Mucosa of descending colon (tissue), 3 donors: ENCODE results near the gene NPNT. TPM values are rescaled to one million over a fixed set of nuclear protein-coding genes. Genes with fewer than 3 reads are reported as not detected.

Experiments
- ATAC-seq: fragments of 200-7000 bp; cut with Tn5 transposase; one replicate; pipeline ENCODE4 v1.9.1; 2020; ENCODE audit warnings: mild to moderate bottlenecking, moderate library complexity
- DNase-seq, 3 donors: peaks; one replicate each; pipeline ENCODE4 v3.0.0-alpha.2; 2020
- H3K36me3 ChIP-seq: fragments of 200-600 bp; one replicate; pipeline ENCODE4 v1.8.0; 2021; ENCODE audit warnings: low read depth, mild to moderate bottlenecking
- H3K4me1 ChIP-seq: fragments of 200-600 bp; one replicate; pipeline ENCODE4 v1.8.0; 2021; ENCODE audit warnings: low read depth, mild to moderate bottlenecking
- H3K4me3 ChIP-seq: fragments of 200-600 bp; one replicate; pipeline ENCODE4 v1.8.0; 2021; ENCODE audit warnings: mild to moderate bottlenecking
- H3K9me3 ChIP-seq: fragments of 200-600 bp; one replicate; pipeline ENCODE4 v1.8.0; 2021; ENCODE audit warnings: mild to moderate bottlenecking
- intact Hi-C, 2 donors: fragments of 100-400 bp; cut with DNase I in 1 of 2; cut with micrococcal nuclease in 1 of 2; formaldehyde crosslinking; loops; one replicate each; pipeline versions ENCODE4 v1.11.0 to v1.11.1; 2022; cut with DNase I, micrococcal nuclease
- total RNA-seq, 3 donors: library from RNA; stranded (reverse); fragmentation: NEBNext Ultra II Directional in 2 of 3; extraction: Animal tissue kit (Norgen Biotek cat#: 25700) in 2 of 3; gene quantifications; one replicate each; pipeline versions ENCODE4 v1.2.1 to v1.2.4, GENCODE V29; 2021 to 2023
- TF ChIP-seq, protein P1 (sequence below): fragments of 200-600 bp; IDR thresholded peaks from one replicate; pipeline ENCODE4 v1.8.0; 2022; ENCODE audit warnings: antibody characterized with exemption, mild to moderate bottlenecking
- donor health status: DM: no; HTN: no; CAD: no; lungs with moderate emphysema.
- donor health status: DM: no; HTN: no; CAD: no.
- donor health status: DM: no; HTN: yes; CAD: no.

NPNT gene
- total RNA-seq, 3 donors from 2014 or later: 16.9 to 29.6 (median 26.3) TPM

DNA sequence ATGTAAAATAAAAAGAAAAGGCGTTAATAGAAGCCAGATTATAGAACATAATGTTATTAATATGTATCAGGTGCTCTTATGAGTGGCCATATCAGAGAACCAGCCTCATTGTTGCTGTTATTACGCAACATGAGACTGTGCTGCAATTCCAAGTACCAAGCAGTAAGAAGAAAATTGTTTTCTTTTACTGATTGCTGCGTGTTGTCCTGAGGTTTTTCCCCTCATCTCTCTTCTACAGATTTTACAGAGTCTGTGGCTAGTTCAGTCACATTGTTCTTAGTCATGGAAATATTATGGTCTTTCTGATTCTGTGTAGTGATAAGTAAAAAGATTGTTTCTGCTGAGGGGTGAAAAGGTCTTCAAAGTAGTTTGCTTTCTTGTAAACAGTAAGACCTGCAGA, 55.9 kb downstream of the NPNT start:
- intact Hi-C loops: no loop called here
- no peaks in the 10 kb centered on the region for H3K9me3 ChIP-seq
- no peaks in the 10 kb centered on the region for H3K36me3 ChIP-seq
- TF ChIP-seq, protein P1, sequence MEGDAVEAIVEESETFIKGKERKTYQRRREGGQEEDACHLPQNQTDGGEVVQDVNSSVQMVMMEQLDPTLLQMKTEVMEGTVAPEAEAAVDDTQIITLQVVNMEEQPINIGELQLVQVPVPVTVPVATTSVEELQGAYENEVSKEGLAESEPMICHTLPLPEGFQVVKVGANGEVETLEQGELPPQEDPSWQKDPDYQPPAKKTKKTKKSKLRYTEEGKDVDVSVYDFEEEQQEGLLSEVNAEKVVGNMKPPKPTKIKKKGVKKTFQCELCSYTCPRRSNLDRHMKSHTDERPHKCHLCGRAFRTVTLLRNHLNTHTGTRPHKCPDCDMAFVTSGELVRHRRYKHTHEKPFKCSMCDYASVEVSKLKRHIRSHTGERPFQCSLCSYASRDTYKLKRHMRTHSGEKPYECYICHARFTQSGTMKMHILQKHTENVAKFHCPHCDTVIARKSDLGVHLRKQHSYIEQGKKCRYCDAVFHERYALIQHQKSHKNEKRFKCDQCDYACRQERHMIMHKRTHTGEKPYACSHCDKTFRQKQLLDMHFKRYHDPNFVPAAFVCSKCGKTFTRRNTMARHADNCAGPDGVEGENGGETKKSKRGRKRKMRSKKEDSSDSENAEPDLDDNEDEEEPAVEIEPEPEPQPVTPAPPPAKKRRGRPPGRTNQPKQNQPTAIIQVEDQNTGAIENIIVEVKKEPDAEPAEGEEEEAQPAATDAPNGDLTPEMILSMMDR: no peak
- H3K4me3 ChIP-seq: no peak overlapping the region
- DNase-seq: no peak
- no peak for ATAC-seq
- H3K4me1 ChIP-seq: no peaks in the 10 kb centered on the region

DNA sequence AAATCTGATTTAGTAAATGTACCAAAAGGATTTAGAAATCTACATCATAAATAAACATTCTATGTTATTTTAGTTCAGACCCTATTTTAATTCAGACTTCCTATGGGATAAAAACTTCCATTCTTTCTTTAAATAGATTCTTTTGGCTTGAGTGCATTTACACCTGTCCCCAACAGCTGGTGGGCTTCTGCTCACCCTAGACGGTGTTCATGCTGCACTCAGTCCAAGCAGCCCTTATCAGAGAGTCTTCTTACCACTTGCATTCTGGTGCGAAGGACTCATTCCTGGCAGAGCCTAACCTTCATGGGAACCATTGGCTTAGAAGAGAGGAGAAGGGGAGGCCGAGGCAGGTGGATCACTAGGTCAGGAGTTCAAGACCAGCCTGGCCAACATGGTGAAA, 57.3 kb downstream of the NPNT start:
- Histone ChIP-seq H3K36me3 (no peaks in the 10 kb centered on the region), H3K4me1 (peaks cover 6% of the 10 kb centered on the region), H3K4me3 (no peak overlapping the region), H3K9me3 (no peaks in the 10 kb centered on the region)
- intact Hi-C loops: no loop called here
- ATAC-seq (no peak), DNase-seq (no peak)
- TF ChIP-seq, protein P1: no peak

DNA sequence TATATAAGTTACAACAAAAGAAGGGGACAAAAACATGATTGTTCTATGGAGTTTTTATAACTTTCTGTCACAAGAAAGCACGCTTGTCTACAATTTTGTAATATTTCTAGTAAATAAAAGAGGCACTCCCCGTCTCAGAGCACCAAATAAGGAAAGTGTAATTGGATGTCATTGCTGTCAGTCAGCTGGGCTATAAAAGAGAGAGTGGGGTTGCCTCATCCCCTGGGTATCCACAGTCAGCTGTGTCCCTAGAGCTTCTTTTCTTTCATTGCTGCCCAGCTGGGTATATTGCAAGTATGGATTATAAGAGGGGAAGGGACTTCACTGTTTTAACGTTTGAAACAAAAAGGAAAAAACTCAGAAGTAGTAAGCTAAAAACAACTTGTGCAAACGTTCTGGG, 61.3 kb downstream of the NPNT start:
- Histone ChIP-seq H3K4me1 (peaks cover 6% of the 10 kb centered on the region), H3K4me3 (no peak overlapping the region), H3K9me3 (no peaks in the 10 kb centered on the region), H3K36me3 (no peaks in the 10 kb centered on the region)
- ATAC-seq (peak; percentile 57), DNase-seq (no peak)
- TF ChIP-seq, protein P1: no peak
- intact Hi-C loops: no loop called here

DNA sequence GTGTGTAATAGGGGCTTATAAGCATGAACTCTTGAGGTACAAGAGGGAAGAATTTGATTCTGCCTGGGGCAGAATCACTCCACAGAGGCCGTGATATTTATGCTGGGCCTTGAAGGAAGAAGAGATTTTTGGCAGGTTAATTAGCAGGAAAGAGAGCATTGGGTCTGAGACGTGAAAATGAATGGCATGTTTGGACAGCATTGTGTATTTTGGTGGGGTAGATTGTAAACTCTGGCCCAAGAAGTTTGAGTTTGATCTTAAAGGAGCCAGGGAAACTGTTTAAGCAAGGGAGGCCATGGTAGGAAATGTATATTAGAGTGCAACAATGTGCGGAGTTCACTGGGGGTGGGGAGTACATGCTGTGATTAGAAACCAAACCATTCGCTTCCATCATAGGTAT, 62.4 kb downstream of the NPNT start:
- no peaks in the 10 kb centered on the region for H3K9me3 ChIP-seq
- intact Hi-C loops: no loop called here
- DNase-seq: peak in 1 of 3 donors; percentile 26
- peaks cover 6% of the 10 kb centered on the region for H3K4me1 ChIP-seq
- peak; percentile 93 for ATAC-seq
- TF ChIP-seq, protein P1: no peak
- no peak overlapping the region for H3K4me3 ChIP-seq
- no peaks in the 10 kb centered on the region for H3K36me3 ChIP-seq

DNA sequence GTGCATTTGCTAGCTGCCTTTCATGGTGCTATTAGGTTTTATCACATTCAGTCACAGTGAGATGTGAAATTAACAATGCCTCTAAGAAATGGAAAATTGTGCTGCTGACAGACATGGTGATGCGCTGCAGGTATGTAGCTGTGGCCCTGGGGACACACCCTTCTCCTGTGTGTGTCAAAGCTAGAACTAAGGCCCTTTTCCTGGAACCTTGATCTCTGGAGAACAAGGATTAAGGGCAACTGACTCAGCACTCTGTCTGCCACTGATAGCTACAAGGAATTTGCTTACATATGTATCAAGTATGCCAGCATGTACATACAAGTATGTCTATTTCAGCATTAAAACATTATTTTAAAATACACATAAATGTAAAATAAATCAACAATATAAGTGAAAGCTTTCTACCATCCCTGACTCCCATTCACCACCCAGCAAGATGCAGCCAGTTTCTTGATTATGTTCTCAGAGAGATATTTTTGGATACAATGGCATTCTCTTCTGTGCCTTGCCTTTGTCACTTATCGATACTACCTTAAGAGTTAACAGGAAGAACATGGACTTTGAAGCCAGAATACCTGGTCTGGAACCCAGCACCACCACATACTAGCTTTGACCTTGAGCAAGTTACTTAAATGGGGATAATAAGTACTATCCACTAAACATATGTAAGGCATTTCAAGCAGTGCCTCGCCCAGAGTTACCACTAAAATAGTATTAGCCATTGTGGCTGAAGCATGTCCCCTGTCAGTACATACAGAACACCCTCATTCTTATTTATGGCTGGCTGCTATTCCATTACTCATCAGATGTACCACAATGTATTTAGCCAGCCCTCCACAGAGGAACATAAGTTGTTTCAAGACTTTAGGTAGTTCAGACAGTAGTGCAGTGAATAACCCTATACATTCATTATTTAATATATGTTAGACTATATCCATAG, 68.5 kb downstream of the NPNT start:
- DNase-seq: no peak
- no peaks in the 10 kb centered on the region for H3K4me1 ChIP-seq
- H3K9me3 ChIP-seq: no peaks in the 10 kb centered on the region
- no peaks in the 10 kb centered on the region for H3K36me3 ChIP-seq
- peak; percentile 78 for ATAC-seq
- intact Hi-C loops: no loop called here
- TF ChIP-seq, protein P1: no peak
- H3K4me3 ChIP-seq: no peak overlapping the region
